H1 (cell line): ENCODE results near the gene KRT80. TPM values are rescaled to one million over a fixed set of nuclear protein-coding genes. Genes with fewer than 3 reads are reported as not detected.
A peak's percentile ranks its signal among the peaks of the same experiment; 100 is the strongest.

ENCODE experiments used
- CTCF ChIA-PET: fragments of 300-600 bp; sonication (Branson Sonifier 250); formaldehyde crosslinking; loops from one replicate; lab custom pipeline; 2021; ENCODE audit not compliant: partially characterized antibody; lab: Charles Lee
- POLR2A ChIA-PET: fragments of 300-600 bp; sonication (Branson Sonifier 250); formaldehyde crosslinking; loops from one replicate; lab custom pipeline; 2021; ENCODE audit warnings: inconsistent platforms; ENCODE audit not compliant: partially characterized antibody; lab: Charles Lee
- DNase-seq, 2 experiments: peaks; one replicate each; pipeline versions ENCODE4 v3.0.0 to v3.0.0-alpha.2; 2010 to 2022; ENCODE audit warnings: low spot score in 2 of 2, low read depth in 1 of 2, mixed read lengths in 1 of 2
- FAIRE-seq: peaks from 2 replicates; lab custom pipeline; 2011; peaks lifted over from hg19 to GRCh38; lab: Jason Lieb, UNC
- H2AFZ ChIP-seq: 2 replicates; pipeline ENCODE4 v1.8.1; 2012; ENCODE audit warnings: low read length, inconsistent platforms
- H2AK5ac ChIP-seq: 2 replicates; pipeline ENCODE4 v1.6.1; 2013; ENCODE audit warnings: low read depth, low read length
- H2BK120ac ChIP-seq: replicated peaks from 2 replicates; pipeline ENCODE3; 2013; ENCODE audit warnings: low read depth, low read length, inconsistent platforms
- H2BK12ac ChIP-seq: 2 replicates; pipeline ENCODE4 v1.6.1; 2013; ENCODE audit warnings: low read depth, low read length
- H2BK15ac ChIP-seq: 2 replicates; pipeline ENCODE4 v1.6.1; 2013; ENCODE audit warnings: low read length
- H2BK20ac ChIP-seq: 2 replicates; pipeline ENCODE4 v1.6.1; 2013; ENCODE audit warnings: low read length
- H2BK5ac ChIP-seq: 2 replicates; pipeline ENCODE4 v1.6.1; 2013; ENCODE audit warnings: low read depth, low read length
- H3K14ac ChIP-seq: 2 replicates; pipeline ENCODE4 v1.6.1; 2013; ENCODE audit warnings: inconsistent platforms; ENCODE audit not compliant: insufficient read length
- H3K18ac ChIP-seq: 2 replicates; pipeline ENCODE4 v1.6.1; 2013; ENCODE audit warnings: low read length; ENCODE audit errors: extremely low read depth
- H3K23ac ChIP-seq: 2 replicates; pipeline ENCODE4 v1.6.1; 2013; ENCODE audit warnings: inconsistent platforms; ENCODE audit not compliant: insufficient read length
- H3K23me2 ChIP-seq: 2 replicates; pipeline ENCODE4 v1.6.1; 2013; ENCODE audit warnings: low read depth, low read length
- H3K27ac ChIP-seq: 2 replicates; pipeline ENCODE4 v1.6.1; 2011; ENCODE audit warnings: low read depth, low read length, inconsistent platforms
- H3K27me3 ChIP-seq, 4 experiments: replicated peaks in 1 of 4; 1 replicate in 1 of 4; 2 replicates in 3 of 4; pipeline versions ENCODE4 v1.6.1 to v1.8.1; 2011 to 2013; ENCODE audit warnings: low read length in 3 of 4, mild to moderate bottlenecking in 3 of 4, inconsistent platforms in 2 of 4, mixed read lengths in 2 of 4, moderate library complexity in 1 of 4; ENCODE audit not compliant: control insufficient read depth in 3 of 4, insufficient read depth in 3 of 4; ENCODE audit errors: extremely low read depth in 1 of 4
- H3K36me3 ChIP-seq, 4 experiments: 2 replicates each; pipeline versions ENCODE4 v1.6.1 to v1.8.1; 2011 to 2013; ENCODE audit warnings: mild to moderate bottlenecking in 4 of 4, low read length in 3 of 4, moderate library complexity in 2 of 4, control low read depth in 1 of 4, inconsistent platforms in 1 of 4; ENCODE audit not compliant: insufficient read depth in 4 of 4, control insufficient read depth in 2 of 4
- H3K4ac ChIP-seq: replicated peaks from 2 replicates; pipeline ENCODE3; 2013; ENCODE audit warnings: low read length, low read depth, mixed read lengths, inconsistent platforms; ENCODE audit not compliant: insufficient read length
- H3K4me1 ChIP-seq, 4 experiments: replicated peaks in 1 of 4; 1 replicate in 1 of 4; 2 replicates in 3 of 4; pipeline versions ENCODE4 v1.6.1 to v1.8.1; 2011 to 2013; ENCODE audit warnings: low read length in 3 of 4, inconsistent platforms in 2 of 4, mixed read lengths in 1 of 4; ENCODE audit not compliant: insufficient read depth in 4 of 4, control insufficient read depth in 3 of 4
- H3K4me2 ChIP-seq, 2 experiments: 2 replicates each; pipeline versions ENCODE4 v1.6.1 to v1.8.1; 2011 to 2013; ENCODE audit warnings: low read depth in 2 of 2, low read length in 2 of 2, control low read depth in 1 of 2, inconsistent platforms in 1 of 2, mild to moderate bottlenecking in 1 of 2; ENCODE audit not compliant: insufficient read depth in 1 of 2
- H3K4me3 ChIP-seq, 4 experiments: fragments of 200-600, 300-600 bp in 1 of 4; sonication (generic), shearing (Covaris generic), sonication (Bioruptor Twin) in 1 of 4; 2 replicates each; pipeline versions ENCODE4 v1.5.1 to v1.8.1; 2011 to 2016; ENCODE audit warnings: low read length in 4 of 4, low read depth in 3 of 4, control low read depth in 2 of 4, inconsistent platforms in 2 of 4, mild to moderate bottlenecking in 2 of 4, mixed read lengths in 1 of 4, moderate library complexity in 1 of 4; ENCODE audit not compliant: insufficient read depth in 2 of 4; ENCODE audit errors: extremely low read depth in 1 of 4
- H3K56ac ChIP-seq: replicated peaks from 2 replicates; pipeline ENCODE3; 2013; ENCODE audit warnings: low read depth, mild to moderate bottlenecking, mixed read lengths, low read length, inconsistent platforms; ENCODE audit not compliant: insufficient read length
- H3K79me1 ChIP-seq: 2 replicates; pipeline ENCODE4 v1.6.1; 2013; ENCODE audit warnings: low read depth, low read length, control low read depth
- H3K79me2 ChIP-seq, 2 experiments: 2 replicates each; pipeline versions ENCODE4 v1.6.1 to v1.8.1; 2012 to 2013; ENCODE audit warnings: low read length in 2 of 2, mild to moderate bottlenecking in 2 of 2, inconsistent platforms in 1 of 2; ENCODE audit not compliant: insufficient read depth in 2 of 2, control insufficient read depth in 1 of 2
- H3K9ac ChIP-seq, 4 experiments: replicated peaks in 1 of 4; 1 replicate in 1 of 4; 2 replicates in 3 of 4; pipeline versions ENCODE4 v1.6.1 to v1.8.1; 2011 to 2013; ENCODE audit warnings: low read depth in 3 of 4, low read length in 3 of 4, control low read depth in 2 of 4, mild to moderate bottlenecking in 2 of 4, moderate library complexity in 2 of 4, inconsistent platforms in 1 of 4; ENCODE audit errors: extremely low read depth in 1 of 4
- H3K9me3 ChIP-seq, 2 experiments: 2 replicates each; pipeline versions ENCODE4 v1.6.1 to v1.8.1; 2012 to 2013; ENCODE audit warnings: mild to moderate bottlenecking in 2 of 2, moderate library complexity in 2 of 2, control low read depth in 1 of 2, inconsistent platforms in 1 of 2, low read depth in 1 of 2, low read length in 1 of 2, mixed read lengths in 1 of 2; ENCODE audit not compliant: insufficient read depth in 2 of 2
- H4K20me1 ChIP-seq, 2 experiments: replicated peaks in 1 of 2; 2 replicates each; pipeline versions ENCODE3 to v1.8.1; 2011 to 2013; ENCODE audit warnings: inconsistent platforms in 2 of 2, low read length in 2 of 2, mild to moderate bottlenecking in 1 of 2; ENCODE audit not compliant: insufficient read depth in 2 of 2, control insufficient read depth in 1 of 2
- H4K5ac ChIP-seq: 2 replicates; pipeline ENCODE4 v1.6.1; 2013; ENCODE audit warnings: low read length, low read depth, mixed read lengths, inconsistent platforms; ENCODE audit not compliant: insufficient read length
- H4K8ac ChIP-seq: 2 replicates; pipeline ENCODE4 v1.8.0; 2013; ENCODE audit warnings: mild to moderate bottlenecking, moderate library complexity, low read length, inconsistent platforms; ENCODE audit not compliant: insufficient read depth; ENCODE audit errors: extremely low read depth
- H4K91ac ChIP-seq: replicated peaks from 2 replicates; pipeline ENCODE3; 2013; ENCODE audit warnings: low read length, mixed read lengths, inconsistent platforms; ENCODE audit not compliant: insufficient read length
- CEBPB ChIP-seq: IDR thresholded peaks from 2 replicates; pipeline ENCODE4 v1.6.1; 2012; ENCODE audit warnings: low read depth, low read length
- EP300 ChIP-seq, 2 experiments: IDR thresholded peaks; 1 replicate in 1 of 2; 2 replicates in 1 of 2; pipeline ENCODE4 v1.6.1; 2011 to 2012; ENCODE audit warnings: low read depth in 2 of 2, low read length in 2 of 2, mild to moderate bottlenecking in 2 of 2, borderline replicate concordance in 1 of 2, inconsistent platforms in 1 of 2, moderate library complexity in 1 of 2
- EZH2 ChIP-seq: fragments of 200-600 bp; sonication (generic); IDR thresholded peaks from 2 replicates; pipeline ENCODE4 v1.7.1; 2012; ENCODE audit warnings: low read depth, mild to moderate bottlenecking, moderate library complexity, low read length, inconsistent platforms; ENCODE audit not compliant: severe bottlenecking
- GABPA ChIP-seq: IDR thresholded peaks from 2 replicates; pipeline ENCODE4 v1.6.1; 2011; ENCODE audit warnings: mild to moderate bottlenecking, low read length, moderate library complexity, borderline replicate concordance; ENCODE audit not compliant: insufficient read depth
- RBBP5 ChIP-seq: IDR thresholded peaks from 2 replicates; pipeline ENCODE4 v1.7.1; 2012; ENCODE audit warnings: low read depth, mild to moderate bottlenecking, inconsistent platforms, low read length, moderate library complexity, borderline replicate concordance
- RXRA ChIP-seq: IDR thresholded peaks from 2 replicates; pipeline ENCODE4 v1.6.1; 2011; ENCODE audit warnings: low read depth, mild to moderate bottlenecking, low read length, moderate library complexity; ENCODE audit not compliant: insufficient read depth
- SIRT6 ChIP-seq: IDR thresholded peaks from one replicate; pipeline ENCODE4 v1.7.1; 2012; ENCODE audit warnings: low read length, inconsistent platforms
- TEAD4 ChIP-seq: IDR thresholded peaks from 2 replicates; pipeline ENCODE4 v1.6.1; 2012; ENCODE audit warnings: low read depth, low read length, inconsistent platforms, mixed read lengths
- ZNF274 ChIP-seq: IDR thresholded peaks from 2 replicates; pipeline ENCODE4 v1.7.0; 2012; ENCODE audit warnings: low read length, borderline replicate concordance; ENCODE audit errors: extremely low read depth
- WGBS, 2 experiments: shearing (Covaris generic) in 1 of 2; methylation state at CpG; one replicate each; pipeline versions ENCODE4 v1.1.6 to v1.1.7; 2013 to 2015; ENCODE audit warnings: low lambda C conversion rate in 2 of 2, mixed read lengths in 2 of 2, inconsistent platforms in 1 of 2, low coverage in 1 of 2, missing lambda C conversion rate in 1 of 2; ENCODE audit not compliant: insufficient replicate concordance in 2 of 2, insufficient coverage in 1 of 2, insufficient read length in 1 of 2; ENCODE audit errors: extremely low coverage in 1 of 2, missing lambda C conversion rate in 1 of 2; 5-methylcytosine and 5-hydroxymethylcytosine counted together
- polyA plus RNA-seq, 7 experiments: library from polyadenylated mRNA; depleted of rRNA in 3 of 7; stranded (reverse) in 5 of 7; unstranded in 2 of 7; fragments of >200 nt in 5 of 7; fragments of 200-250 nt in 2 of 7; gene quantifications; 1 replicate in 5 of 7; 2 replicates in 1 of 7; 4 replicates in 1 of 7; pipeline versions ENCODE4 v1.2.1 to v1.2.3, GENCODE V29; 2011 to 2013; ENCODE audit warnings: missing spikeins in 2 of 7, mixed read lengths in 2 of 7
- total RNA-seq: library from RNA; stranded (reverse); fragmentation: NEBNext Ultra II Directional; extraction: Animal tissue kit (Norgen Biotek cat#: 25700); gene quantifications from 2 replicates; pipeline ENCODE4 v1.2.1, GENCODE V29; 2021
- TF ChIP-seq, protein P1 (sequence below): IDR thresholded peaks from 2 replicates; pipeline ENCODE4 v1.6.1; 2012; ENCODE audit warnings: low read length, inconsistent platforms

Gene KRT80
- total and polyA plus RNA-seq, 2 of the 8 experiments (the other 6 are each of a cell fraction or from before 2014, with no cell fraction given), result 0.05 TPM; not detected in 1

DNA sequence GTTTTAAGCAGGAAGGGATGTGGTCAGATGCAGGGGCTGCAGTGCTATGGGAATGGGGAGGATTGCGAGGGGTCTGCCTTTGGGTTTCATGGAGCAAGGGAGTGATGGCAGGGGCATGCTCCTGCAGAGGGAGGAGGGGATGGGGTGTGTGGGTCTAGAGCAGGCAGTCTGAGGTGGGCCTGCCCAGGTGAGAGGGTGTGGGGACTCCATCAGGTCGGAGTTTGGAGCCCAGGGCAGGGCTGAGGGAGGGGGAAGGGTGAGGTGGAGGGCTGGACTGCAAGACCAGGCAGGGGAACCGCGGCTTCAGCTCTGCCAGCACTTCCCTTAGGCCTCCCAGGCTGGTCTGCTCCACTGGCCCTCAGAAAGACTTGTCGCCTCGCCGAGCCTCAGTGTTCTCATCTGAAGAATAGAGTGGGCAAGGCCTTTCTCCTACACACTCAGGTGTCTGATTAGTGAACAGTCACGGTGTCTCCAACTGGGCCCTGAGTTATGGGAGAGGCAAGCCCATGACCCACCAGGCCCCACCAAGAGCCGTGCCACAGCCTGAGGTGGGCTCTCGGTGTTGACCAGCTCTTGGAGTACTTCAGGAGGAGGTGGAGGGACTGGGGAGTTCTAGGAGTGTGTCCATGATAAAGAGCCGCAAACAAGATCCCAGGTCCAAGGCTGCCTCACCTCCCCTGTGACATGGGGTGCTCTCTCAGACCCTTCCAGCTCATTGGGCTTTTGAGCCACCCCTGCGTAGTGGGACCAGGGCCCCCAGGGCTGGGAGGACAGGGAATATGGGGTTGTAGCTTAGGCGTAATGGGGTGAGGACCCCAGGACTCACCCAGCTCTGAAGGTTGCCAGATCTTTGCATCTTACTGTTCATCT lies 20.1 kb upstream of the KRT80 start:
- Histone ChIP-seq H3K56ac (no peak overlapping the region), H4K5ac (no peak overlapping the region), H2AK5ac (no peak overlapping the region), H4K20me1 (peaks cover 0 to 3% of the 10 kb centered on the region in 2 experiments), H2AFZ (no peak overlapping the region), H2BK5ac (no peak overlapping the region), H2BK120ac (no peak overlapping the region), H4K91ac (no peak overlapping the region), H3K23ac (no peak overlapping the region), H3K18ac (no peak overlapping the region), H2BK15ac (0 out of 2 replicates have a peak overlapping the region, but pooled peaks have one; percentile 16), H4K8ac (no peak overlapping the region), H3K79me1 (no peaks in the 10 kb centered on the region), H3K23me2 (no peaks in the 10 kb centered on the region), H3K4me1 (peaks cover 0 to 2% (median under 1%) of the 10 kb centered on the region in 4 experiments; a peak in 3 of 7 replicates), H2BK20ac (no peak overlapping the region), H3K9me3 (no peaks in the 10 kb centered on the region), H3K9ac (no peak overlapping the region), H3K4me3 (no peak overlapping the region), H3K27me3 (no peaks in the 10 kb centered on the region), H3K36me3 (no peaks in the 10 kb centered on the region), H3K4me2 (no peak overlapping the region), H2BK12ac (0 out of 2 replicates have a peak overlapping the region, but pooled peaks have one; percentile 27), H3K4ac (no peak overlapping the region), H3K79me2 (no peaks in the 10 kb centered on the region), H3K14ac (no peak overlapping the region), H3K27ac (no peak overlapping the region)
- POLR2A ChIA-PET, result no interaction called here
- WGBS, 2 experiments, result 94% methylated on average over 13 of the region's 13 CpGs; no CpG with 5 or more reads in 1 of the 2 experiments
- no peak for FAIRE-seq
- CTCF ChIA-PET, result interaction anchor here (0.6 to 13.2 kb wide), 19 partner anchors 9 to 760 kb away, joined by 3 to 146 read pairs (median 6); partner anchors contain the start of genes KRT7 and KRT86
- DNase-seq, result no peak
- TF ChIP-seq SIRT6 (no peak), RBBP5 (no peak), EZH2 (no peak), GABPA (no peak), RXRA (no peak), ZNF274 (no peak), EP300 (IDR thresholded peaks at IDR 0.05; ENCODE audit: borderline replicate concordance in 1 of 2, low read depth in 2 of 2, low read length in 2 of 2) (no peak), CEBPB (no peak), TEAD4 (no peak)
- TF ChIP-seq, protein P1, sequence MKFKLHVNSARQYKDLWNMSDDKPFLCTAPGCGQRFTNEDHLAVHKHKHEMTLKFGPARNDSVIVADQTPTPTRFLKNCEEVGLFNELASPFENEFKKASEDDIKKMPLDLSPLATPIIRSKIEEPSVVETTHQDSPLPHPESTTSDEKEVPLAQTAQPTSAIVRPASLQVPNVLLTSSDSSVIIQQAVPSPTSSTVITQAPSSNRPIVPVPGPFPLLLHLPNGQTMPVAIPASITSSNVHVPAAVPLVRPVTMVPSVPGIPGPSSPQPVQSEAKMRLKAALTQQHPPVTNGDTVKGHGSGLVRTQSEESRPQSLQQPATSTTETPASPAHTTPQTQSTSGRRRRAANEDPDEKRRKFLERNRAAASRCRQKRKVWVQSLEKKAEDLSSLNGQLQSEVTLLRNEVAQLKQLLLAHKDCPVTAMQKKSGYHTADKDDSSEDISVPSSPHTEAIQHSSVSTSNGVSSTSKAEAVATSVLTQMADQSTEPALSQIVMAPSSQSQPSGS, result no peak
